Liver (tissue), 9 donors: ENCODE data around the gene VRK2. TPM values are rescaled to one million over a fixed set of nuclear protein-coding genes. Genes with fewer than 3 reads are reported as not detected.

Experiments used
- DNase-seq: peaks from one replicate; pipeline ENCODE4 v3.0.0-alpha.2; 2017; ENCODE audit warnings: low spot score
- H3K27ac ChIP-seq, 2 donors: one replicate each; pipeline ENCODE4 v1.7.0; 2013; ENCODE audit warnings: inconsistent platforms in 2 of 2, low read length in 2 of 2, control low read depth in 1 of 2, low read depth in 1 of 2, mild to moderate bottlenecking in 1 of 2
- H3K27me3 ChIP-seq, 4 donors: one replicate each; pipeline versions ENCODE4 v1.6.1 to v1.7.0; 2013; ENCODE audit warnings: low read length in 3 of 4, inconsistent platforms in 1 of 4, mild to moderate bottlenecking in 1 of 4, moderate library complexity in 1 of 4; ENCODE audit not compliant: control insufficient read depth in 4 of 4, insufficient read depth in 4 of 4
- H3K36me3 ChIP-seq, 4 donors: one replicate each; pipeline versions ENCODE4 v1.6.1 to v1.7.0; 2013; ENCODE audit warnings: low read length in 3 of 4, mild to moderate bottlenecking in 3 of 4, low read depth in 1 of 4, moderate library complexity in 1 of 4; ENCODE audit not compliant: control insufficient read depth in 4 of 4, insufficient read depth in 3 of 4
- H3K4me1 ChIP-seq, 4 donors: one replicate each; pipeline versions ENCODE4 v1.6.1 to v1.7.0; 2013; ENCODE audit warnings: low read length in 3 of 4, mild to moderate bottlenecking in 3 of 4, moderate library complexity in 1 of 4; ENCODE audit not compliant: control insufficient read depth in 4 of 4, insufficient read depth in 4 of 4
- H3K4me3 ChIP-seq, 3 donors: one replicate each; pipeline versions ENCODE4 v1.6.1 to v1.7.0; 2013; ENCODE audit warnings: low read length in 3 of 3, control low read depth in 1 of 3, low read depth in 1 of 3, mild to moderate bottlenecking in 1 of 3
- H3K9ac ChIP-seq, 2 donors: one replicate each; pipeline ENCODE4 v1.7.0; 2013; ENCODE audit warnings: low read length in 2 of 2, mild to moderate bottlenecking in 2 of 2, moderate library complexity in 2 of 2, control low read depth in 1 of 2, low read depth in 1 of 2
- H3K9me3 ChIP-seq, 4 donors: one replicate each; pipeline versions ENCODE4 v1.6.1 to v1.7.0; 2013; ENCODE audit warnings: low read length in 3 of 4; ENCODE audit not compliant: control insufficient read depth in 4 of 4
- EGR1 ChIP-seq, 2 donors: IDR thresholded peaks; 2 replicates each; pipeline ENCODE4 v1.6.1; 2016 to 2018; ENCODE audit warnings: antibody characterized with exemption in 2 of 2, low read depth in 2 of 2
- FOXA1 ChIP-seq: IDR thresholded peaks from 2 replicates; pipeline ENCODE4 v1.6.1; 2016; ENCODE audit warnings: antibody characterized with exemption
- FOXA2 ChIP-seq: IDR thresholded peaks from 2 replicates; pipeline ENCODE4 v1.6.1; 2016; ENCODE audit warnings: antibody characterized with exemption
- GABPA ChIP-seq, 2 donors: IDR thresholded peaks in 1 of 2; conservative IDR thresholded peaks in 1 of 2; 2 replicates each; pipeline ENCODE4 v1.6.1; 2016; ENCODE audit warnings: antibody characterized with exemption in 2 of 2, mild to moderate bottlenecking in 1 of 2, moderate library complexity in 1 of 2
- HNF4A ChIP-seq, 2 donors: conservative IDR thresholded peaks; 2 replicates each; pipeline ENCODE4 v1.6.1; 2016; ENCODE audit warnings: antibody characterized with exemption in 2 of 2, mild to moderate bottlenecking in 2 of 2
- HNF4G ChIP-seq: IDR thresholded peaks from 2 replicates; pipeline ENCODE4 v1.6.1; 2016; ENCODE audit warnings: antibody characterized with exemption
- JUND ChIP-seq, 2 donors: IDR thresholded peaks; 2 replicates each; pipeline ENCODE4 v1.6.1; 2016; ENCODE audit warnings: antibody characterized with exemption in 2 of 2
- NR2F2 ChIP-seq: IDR thresholded peaks from 2 replicates; pipeline ENCODE4 v1.6.1; 2016; ENCODE audit warnings: antibody characterized with exemption
- RAD21 ChIP-seq, 2 donors: IDR thresholded peaks; 2 replicates each; pipeline ENCODE4 v1.6.1; 2016; ENCODE audit warnings: antibody characterized with exemption in 2 of 2, mild to moderate bottlenecking in 2 of 2
- RXRA ChIP-seq, 2 donors: IDR thresholded peaks; 2 replicates each; pipeline ENCODE4 v1.6.1; 2017 to 2018; ENCODE audit warnings: antibody characterized with exemption in 2 of 2, mild to moderate bottlenecking in 1 of 2
- SP1 ChIP-seq: IDR thresholded peaks from 2 replicates; pipeline ENCODE4 v1.6.1; 2018; ENCODE audit warnings: antibody characterized with exemption, mild to moderate bottlenecking
- TAF1 ChIP-seq: conservative IDR thresholded peaks from 2 replicates; pipeline ENCODE4 v1.6.1; 2016; ENCODE audit warnings: antibody characterized with exemption, mild to moderate bottlenecking
- YY1 ChIP-seq: IDR thresholded peaks from 2 replicates; pipeline ENCODE4 v1.6.1; 2016; ENCODE audit warnings: antibody characterized with exemption, mild to moderate bottlenecking
- WGBS: extraction: QIAGEN DNeasy Blood & Tissue Kit; methylation state at CpG from one replicate; pipeline ENCODE4 v1.1.7; 2013; 5-methylcytosine and 5-hydroxymethylcytosine counted together
- polyA plus RNA-seq, 2 donors: library from polyadenylated mRNA; stranded (reverse) in 1 of 2; unstranded in 1 of 2; fragments of 200-250 nt in 1 of 2; fragments of >200 nt in 1 of 2; fragmentation: Nextera tagmentation in 1 of 2; extraction: Ambion mirVana in 1 of 2; gene quantifications; one replicate each; pipeline versions ENCODE4 v1.2.1 to v1.2.3, GENCODE V29; 2013 to 2015
- total RNA-seq, 2 donors: library from RNA; depleted of rRNA; stranded (reverse); fragments of >200 nt; gene quantifications; one replicate each; pipeline ENCODE4 v1.2.3, GENCODE V29; 2014
- TF ChIP-seq, protein P1 (sequence below): IDR thresholded peaks from 2 replicates; pipeline ENCODE4 v1.6.1; 2016; ENCODE audit warnings: antibody characterized with exemption
- TF ChIP-seq, protein P2 (sequence below): IDR thresholded peaks from 2 replicates; pipeline ENCODE4 v1.6.1; 2016; ENCODE audit warnings: antibody characterized with exemption
- TF ChIP-seq, protein P3 (sequence below): IDR thresholded peaks from 2 replicates; pipeline ENCODE4 v1.6.1; 2016; ENCODE audit warnings: antibody characterized with exemption
- TF ChIP-seq, protein P4 (sequence below): IDR thresholded peaks from 2 replicates; pipeline ENCODE4 v1.6.1; 2016; ENCODE audit warnings: antibody characterized with exemption, mild to moderate bottlenecking
- TF ChIP-seq, protein P5 (sequence below): fragments of 150-350 bp; IDR thresholded peaks from 2 replicates; pipeline ENCODE4 v1.5.1; 2017; ENCODE audit warnings: improper control_type of control experiment, low read depth, low read length; ENCODE audit not compliant: missing input control
- donor health status: healthy.
- donor health status: healthy.
- donor health status: healthy.
- donor health status: healthy.
- donor health status: healthy.

VRK2 gene
- total and polyA plus RNA-seq, 4 donors = 5.4 to 17.3 (median 8.5) TPM

DNA sequence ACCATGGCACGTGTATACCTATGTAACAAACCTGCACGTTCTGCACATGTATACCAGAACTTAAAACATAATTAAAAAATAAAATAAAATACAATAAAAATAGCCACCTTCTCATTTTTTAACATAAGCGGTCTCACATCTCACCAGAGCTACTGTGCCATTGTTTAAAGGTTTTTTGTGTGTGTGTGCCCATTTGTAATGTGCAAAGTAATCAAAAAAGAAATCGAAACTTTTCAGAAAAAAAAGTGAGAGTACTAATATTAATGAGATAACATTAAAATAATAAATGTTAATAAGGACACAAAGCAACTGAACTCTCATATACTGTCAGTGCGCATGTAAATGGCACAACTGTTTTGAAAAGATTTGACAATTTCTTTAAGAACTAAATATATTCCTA lies 134.0 kb downstream of the VRK2 start (continued):
- TF ChIP-seq, protein P1, sequence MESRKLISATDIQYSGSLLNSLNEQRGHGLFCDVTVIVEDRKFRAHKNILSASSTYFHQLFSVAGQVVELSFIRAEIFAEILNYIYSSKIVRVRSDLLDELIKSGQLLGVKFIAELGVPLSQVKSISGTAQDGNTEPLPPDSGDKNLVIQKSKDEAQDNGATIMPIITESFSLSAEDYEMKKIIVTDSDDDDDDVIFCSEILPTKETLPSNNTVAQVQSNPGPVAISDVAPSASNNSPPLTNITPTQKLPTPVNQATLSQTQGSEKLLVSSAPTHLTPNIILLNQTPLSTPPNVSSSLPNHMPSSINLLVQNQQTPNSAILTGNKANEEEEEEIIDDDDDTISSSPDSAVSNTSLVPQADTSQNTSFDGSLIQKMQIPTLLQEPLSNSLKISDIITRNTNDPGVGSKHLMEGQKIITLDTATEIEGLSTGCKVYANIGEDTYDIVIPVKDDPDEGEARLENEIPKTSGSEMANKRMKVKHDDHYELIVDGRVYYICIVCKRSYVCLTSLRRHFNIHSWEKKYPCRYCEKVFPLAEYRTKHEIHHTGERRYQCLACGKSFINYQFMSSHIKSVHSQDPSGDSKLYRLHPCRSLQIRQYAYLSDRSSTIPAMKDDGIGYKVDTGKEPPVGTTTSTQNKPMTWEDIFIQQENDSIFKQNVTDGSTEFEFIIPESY = no peak
- TF ChIP-seq, protein P2, sequence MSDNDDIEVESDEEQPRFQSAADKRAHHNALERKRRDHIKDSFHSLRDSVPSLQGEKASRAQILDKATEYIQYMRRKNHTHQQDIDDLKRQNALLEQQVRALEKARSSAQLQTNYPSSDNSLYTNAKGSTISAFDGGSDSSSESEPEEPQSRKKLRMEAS = no peak
- TF ChIP-seq EGR1 (IDR thresholded peaks at IDR 0.05; ENCODE audit: low read depth in 2 of 2) = no peak
- TF ChIP-seq, protein P3, sequence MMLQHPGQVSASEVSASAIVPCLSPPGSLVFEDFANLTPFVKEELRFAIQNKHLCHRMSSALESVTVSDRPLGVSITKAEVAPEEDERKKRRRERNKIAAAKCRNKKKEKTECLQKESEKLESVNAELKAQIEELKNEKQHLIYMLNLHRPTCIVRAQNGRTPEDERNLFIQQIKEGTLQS = no peak
- TF ChIP-seq SP1 = no peak
- TF ChIP-seq RAD21 (IDR thresholded peaks at IDR 0.05) = no peak
- no peak for TF ChIP-seq TAF1

DNA sequence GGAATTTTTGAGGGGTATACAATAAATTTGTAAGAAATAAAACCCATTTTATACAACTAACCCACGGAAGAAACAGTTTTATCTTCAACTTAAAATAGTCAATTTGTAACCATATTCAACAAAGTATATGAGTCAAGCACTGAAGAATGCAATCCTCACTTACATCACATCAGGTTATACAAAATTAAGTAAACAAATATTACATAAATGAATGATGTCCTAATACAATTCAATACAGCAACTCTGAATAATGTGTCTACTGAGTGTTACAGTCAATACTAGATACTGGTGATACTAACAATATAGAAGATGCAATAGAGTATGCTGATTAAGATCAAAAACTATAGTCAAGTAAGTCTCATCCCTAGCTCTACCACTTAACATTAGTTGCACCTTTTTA lies 135.9 kb downstream of the VRK2 start:
- Histone ChIP-seq H3K9ac (no peak overlapping the region), H3K9me3 (no peaks in the 10 kb centered on the region), H3K4me3 (no peak overlapping the region), H3K36me3 (no peaks in the 10 kb centered on the region), H3K27me3 (no peaks in the 10 kb centered on the region), H3K27ac (no peak overlapping the region), H3K4me1 (no peaks in the 10 kb centered on the region)
- DNase-seq = no peak
- 96% methylated on average over 1 of the region's 1 CpG for WGBS
- no peak for TF ChIP-seq HNF4A (conservative IDR thresholded peaks at IDR 0.05)
- no peak for TF ChIP-seq SP1
- no peak for TF ChIP-seq GABPA (IDR thresholded peaks at IDR 0.05 in 1 of 2, conservative IDR thresholded peaks at IDR 0.05 in 1 of 2)
- no peak for TF ChIP-seq FOXA1
- TF ChIP-seq, protein P2 = no peak
- TF ChIP-seq, protein P3 = no peak
- no peak for TF ChIP-seq RXRA (IDR thresholded peaks at IDR 0.05)
- no peak for TF ChIP-seq RAD21 (IDR thresholded peaks at IDR 0.05)
- TF ChIP-seq EGR1 (IDR thresholded peaks at IDR 0.05; ENCODE audit: low read depth in 2 of 2) = no peak
- TF ChIP-seq, protein P4, sequence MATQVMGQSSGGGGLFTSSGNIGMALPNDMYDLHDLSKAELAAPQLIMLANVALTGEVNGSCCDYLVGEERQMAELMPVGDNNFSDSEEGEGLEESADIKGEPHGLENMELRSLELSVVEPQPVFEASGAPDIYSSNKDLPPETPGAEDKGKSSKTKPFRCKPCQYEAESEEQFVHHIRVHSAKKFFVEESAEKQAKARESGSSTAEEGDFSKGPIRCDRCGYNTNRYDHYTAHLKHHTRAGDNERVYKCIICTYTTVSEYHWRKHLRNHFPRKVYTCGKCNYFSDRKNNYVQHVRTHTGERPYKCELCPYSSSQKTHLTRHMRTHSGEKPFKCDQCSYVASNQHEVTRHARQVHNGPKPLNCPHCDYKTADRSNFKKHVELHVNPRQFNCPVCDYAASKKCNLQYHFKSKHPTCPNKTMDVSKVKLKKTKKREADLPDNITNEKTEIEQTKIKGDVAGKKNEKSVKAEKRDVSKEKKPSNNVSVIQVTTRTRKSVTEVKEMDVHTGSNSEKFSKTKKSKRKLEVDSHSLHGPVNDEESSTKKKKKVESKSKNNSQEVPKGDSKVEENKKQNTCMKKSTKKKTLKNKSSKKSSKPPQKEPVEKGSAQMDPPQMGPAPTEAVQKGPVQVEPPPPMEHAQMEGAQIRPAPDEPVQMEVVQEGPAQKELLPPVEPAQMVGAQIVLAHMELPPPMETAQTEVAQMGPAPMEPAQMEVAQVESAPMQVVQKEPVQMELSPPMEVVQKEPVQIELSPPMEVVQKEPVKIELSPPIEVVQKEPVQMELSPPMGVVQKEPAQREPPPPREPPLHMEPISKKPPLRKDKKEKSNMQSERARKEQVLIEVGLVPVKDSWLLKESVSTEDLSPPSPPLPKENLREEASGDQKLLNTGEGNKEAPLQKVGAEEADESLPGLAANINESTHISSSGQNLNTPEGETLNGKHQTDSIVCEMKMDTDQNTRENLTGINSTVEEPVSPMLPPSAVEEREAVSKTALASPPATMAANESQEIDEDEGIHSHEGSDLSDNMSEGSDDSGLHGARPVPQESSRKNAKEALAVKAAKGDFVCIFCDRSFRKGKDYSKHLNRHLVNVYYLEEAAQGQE = no peak
- no peak for TF ChIP-seq TAF1
- TF ChIP-seq HNF4G = no peak
- no peak for TF ChIP-seq YY1
- no peak for TF ChIP-seq FOXA2
- TF ChIP-seq JUND (IDR thresholded peaks at IDR 0.05) = no peak
- TF ChIP-seq, protein P1 = no peak
- TF ChIP-seq, protein P5, sequence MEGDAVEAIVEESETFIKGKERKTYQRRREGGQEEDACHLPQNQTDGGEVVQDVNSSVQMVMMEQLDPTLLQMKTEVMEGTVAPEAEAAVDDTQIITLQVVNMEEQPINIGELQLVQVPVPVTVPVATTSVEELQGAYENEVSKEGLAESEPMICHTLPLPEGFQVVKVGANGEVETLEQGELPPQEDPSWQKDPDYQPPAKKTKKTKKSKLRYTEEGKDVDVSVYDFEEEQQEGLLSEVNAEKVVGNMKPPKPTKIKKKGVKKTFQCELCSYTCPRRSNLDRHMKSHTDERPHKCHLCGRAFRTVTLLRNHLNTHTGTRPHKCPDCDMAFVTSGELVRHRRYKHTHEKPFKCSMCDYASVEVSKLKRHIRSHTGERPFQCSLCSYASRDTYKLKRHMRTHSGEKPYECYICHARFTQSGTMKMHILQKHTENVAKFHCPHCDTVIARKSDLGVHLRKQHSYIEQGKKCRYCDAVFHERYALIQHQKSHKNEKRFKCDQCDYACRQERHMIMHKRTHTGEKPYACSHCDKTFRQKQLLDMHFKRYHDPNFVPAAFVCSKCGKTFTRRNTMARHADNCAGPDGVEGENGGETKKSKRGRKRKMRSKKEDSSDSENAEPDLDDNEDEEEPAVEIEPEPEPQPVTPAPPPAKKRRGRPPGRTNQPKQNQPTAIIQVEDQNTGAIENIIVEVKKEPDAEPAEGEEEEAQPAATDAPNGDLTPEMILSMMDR = no peak
- no peak for TF ChIP-seq NR2F2
